Retina (tissue), 1 donor: Measurements from ENCODE around the gene PFDN4.

Experiments
- DNase-seq: peaks from one replicate; pipeline ENCODE4 v3.0.0-alpha.2; 2016

Gene PFDN4

GRCh38 chr20:54207743-54208547, at the start of gene PFDN4:
TSS of gene PFDN4 (plus strand) at chr20:54208087. CDS start at chr20:54208101, 14 bp downstream.
- peak; percentile 98 for DNase-seq

GRCh38 chr20:54158226-54158625, 49.7 kb upstream of the PFDN4 start:
- no peak for DNase-seq

GRCh38 chr20:54158856-54159418, 49.0 kb upstream of the PFDN4 start:
- DNase-seq, result no peak

GRCh38 chr20:54160065-54161007, 47.6 kb upstream of the PFDN4 start:
- DNase-seq, result no peak

GRCh38 chr20:54161008-54161820, 46.7 kb upstream of the PFDN4 start:
- no peak for DNase-seq

GRCh38 chr20:54161821-54162149, 46.1 kb upstream of the PFDN4 start:
- DNase-seq, result no peak

GRCh38 chr20:54162378-54163009, 45.4 kb upstream of the PFDN4 start:
- DNase-seq, result no peak

- DNase-seq, result no peak
Measured at GRCh38 chr20:54163402-54163801, 44.5 kb upstream of the PFDN4 start.

- DNase-seq, result no peak
Measured at GRCh38 chr20:54165014-54165413, 42.9 kb upstream of the PFDN4 start.

GRCh38 chr20:54165803-54166202, 42.1 kb upstream of the PFDN4 start:
- no peak for DNase-seq

GRCh38 chr20:54166987-54167662, 40.8 kb upstream of the PFDN4 start:
- no peak for DNase-seq

- DNase-seq, result no peak
Measured at GRCh38 chr20:54167909-54168872, 39.7 kb upstream of the PFDN4 start.

- DNase-seq, result no peak
Measured at GRCh38 chr20:54168961-54169862, 38.7 kb upstream of the PFDN4 start.

GRCh38 chr20:54170026-54170471, 37.8 kb upstream of the PFDN4 start:
- DNase-seq, result no peak

- DNase-seq, result no peak
Measured at GRCh38 chr20:54170963-54171362, 36.9 kb upstream of the PFDN4 start.

GRCh38 chr20:54172532-54172855, 35.4 kb upstream of the PFDN4 start:
- no peak for DNase-seq

- DNase-seq, result peak; percentile 87
Measured at GRCh38 chr20:54172856-54173652, 34.8 kb upstream of the PFDN4 start.
